RKO (cell line): Measurements from ENCODE around the gene FBXL15.

Source experiments
- DNase-seq: peaks from one replicate; pipeline ENCODE4 v3.0.0-alpha.2; 2016; ENCODE audit warnings: low spot score

Gene FBXL15

GRCh38 chr10:102420714-102421506 lies at the start of gene FBXL15:
FBXL15 (plus strand) TSS chr10:102420836; CDS start chr10:102421130, 294 bp downstream.
- DNase-seq: peak; percentile 95

GRCh38 chr10:102371295-102371694 lies 49.3 kb upstream of the FBXL15 start:
- no peak for DNase-seq

GRCh38 chr10:102375250-102375649 lies 45.4 kb upstream of the FBXL15 start:
- no peak for DNase-seq

- DNase-seq: no peak
These were observed 44.8 kb upstream of the FBXL15 start for GRCh38 chr10:102375867-102376266.

GRCh38 chr10:102376901-102377300 lies 43.7 kb upstream of the FBXL15 start:
- DNase-seq: no peak

GRCh38 chr10:102379383-102379782 lies 41.3 kb upstream of the FBXL15 start:
- DNase-seq: no peak

- no peak for DNase-seq
These were observed 38.7 kb upstream of the FBXL15 start for GRCh38 chr10:102381983-102382382.

- DNase-seq: no peak
These were observed 37.8 kb upstream of the FBXL15 start for GRCh38 chr10:102382871-102383270.

- DNase-seq: no peak
These were observed 36.6 kb upstream of the FBXL15 start for GRCh38 chr10:102384053-102384452.

GRCh38 chr10:102384606-102385429 lies 35.8 kb upstream of the FBXL15 start:
- DNase-seq: no peak

GRCh38 chr10:102389894-102390293 lies 30.7 kb upstream of the FBXL15 start:
- no peak for DNase-seq

GRCh38 chr10:102392306-102392705 lies 28.3 kb upstream of the FBXL15 start:
- no peak for DNase-seq

GRCh38 chr10:102393411-102394078 lies 27.1 kb upstream of the FBXL15 start:
- DNase-seq: no peak

GRCh38 chr10:102394079-102394800 lies 26.4 kb upstream of the FBXL15 start:
- peak; percentile 93 for DNase-seq

- peak; percentile 64 for DNase-seq
These were observed 25.7 kb upstream of the FBXL15 start for GRCh38 chr10:102394801-102395399.

GRCh38 chr10:102395400-102396316 lies 25.0 kb upstream of the FBXL15 start, which contains the start of gene NFKB2:
NFKB2 (plus strand) TSS chr10:102395705; CDS start chr10:102395960, 255 bp downstream.
- peak; percentile 85 for DNase-seq

GRCh38 chr10:102396317-102396650 lies 24.4 kb upstream of the FBXL15 start:
- DNase-seq: no peak

GRCh38 chr10:102396730-102397151 lies 23.9 kb upstream of the FBXL15 start:
- no peak for DNase-seq

- DNase-seq: no peak
These were observed 23.1 kb upstream of the FBXL15 start for GRCh38 chr10:102397222-102398171.
